ENCODE measurements around the gene SPG11.
A peak's percentile ranks its signal among the peaks of the same experiment; 100 is the strongest.
"Not testable (repeated sequence)": the region's sequence is repeated elsewhere in the genome, so short reads cannot be mapped to it uniquely, and the experiment has no call there.

The SPG11 gene

GRCh38 chr15:44710236-44711095 is 47.0 kb upstream of the SPG11 start:
- TF ChIP-seq, protein P1, sequence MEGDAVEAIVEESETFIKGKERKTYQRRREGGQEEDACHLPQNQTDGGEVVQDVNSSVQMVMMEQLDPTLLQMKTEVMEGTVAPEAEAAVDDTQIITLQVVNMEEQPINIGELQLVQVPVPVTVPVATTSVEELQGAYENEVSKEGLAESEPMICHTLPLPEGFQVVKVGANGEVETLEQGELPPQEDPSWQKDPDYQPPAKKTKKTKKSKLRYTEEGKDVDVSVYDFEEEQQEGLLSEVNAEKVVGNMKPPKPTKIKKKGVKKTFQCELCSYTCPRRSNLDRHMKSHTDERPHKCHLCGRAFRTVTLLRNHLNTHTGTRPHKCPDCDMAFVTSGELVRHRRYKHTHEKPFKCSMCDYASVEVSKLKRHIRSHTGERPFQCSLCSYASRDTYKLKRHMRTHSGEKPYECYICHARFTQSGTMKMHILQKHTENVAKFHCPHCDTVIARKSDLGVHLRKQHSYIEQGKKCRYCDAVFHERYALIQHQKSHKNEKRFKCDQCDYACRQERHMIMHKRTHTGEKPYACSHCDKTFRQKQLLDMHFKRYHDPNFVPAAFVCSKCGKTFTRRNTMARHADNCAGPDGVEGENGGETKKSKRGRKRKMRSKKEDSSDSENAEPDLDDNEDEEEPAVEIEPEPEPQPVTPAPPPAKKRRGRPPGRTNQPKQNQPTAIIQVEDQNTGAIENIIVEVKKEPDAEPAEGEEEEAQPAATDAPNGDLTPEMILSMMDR (IDR thresholded peaks at IDR 0.05; ENCODE audit: insufficient read depth, low read length, missing control alignments), result peak; percentile 40
- H3K4me3 ChIP-seq (ENCODE audit: low read depth, low read length), result peak overlapping the region; percentile 99
- no peak for DNase-seq (ENCODE audit: low read depth, low spot score)
- POLR2A ChIA-PET, result interaction anchor here (1.0 to 4.4 kb wide), 10 partner anchors 11 to 51 kb away, joined by 3 to 73 read pairs (median 4); partner anchors contain the start of gene SPG11
- CTCF ChIA-PET, result interaction anchor here (0.6 to 6.8 kb wide), 9 partner anchors 11 to 131 kb away, joined by 3 to 85 read pairs (median 4); partner anchors contain the start of genes SPG11 and TRIM69

DNA sequence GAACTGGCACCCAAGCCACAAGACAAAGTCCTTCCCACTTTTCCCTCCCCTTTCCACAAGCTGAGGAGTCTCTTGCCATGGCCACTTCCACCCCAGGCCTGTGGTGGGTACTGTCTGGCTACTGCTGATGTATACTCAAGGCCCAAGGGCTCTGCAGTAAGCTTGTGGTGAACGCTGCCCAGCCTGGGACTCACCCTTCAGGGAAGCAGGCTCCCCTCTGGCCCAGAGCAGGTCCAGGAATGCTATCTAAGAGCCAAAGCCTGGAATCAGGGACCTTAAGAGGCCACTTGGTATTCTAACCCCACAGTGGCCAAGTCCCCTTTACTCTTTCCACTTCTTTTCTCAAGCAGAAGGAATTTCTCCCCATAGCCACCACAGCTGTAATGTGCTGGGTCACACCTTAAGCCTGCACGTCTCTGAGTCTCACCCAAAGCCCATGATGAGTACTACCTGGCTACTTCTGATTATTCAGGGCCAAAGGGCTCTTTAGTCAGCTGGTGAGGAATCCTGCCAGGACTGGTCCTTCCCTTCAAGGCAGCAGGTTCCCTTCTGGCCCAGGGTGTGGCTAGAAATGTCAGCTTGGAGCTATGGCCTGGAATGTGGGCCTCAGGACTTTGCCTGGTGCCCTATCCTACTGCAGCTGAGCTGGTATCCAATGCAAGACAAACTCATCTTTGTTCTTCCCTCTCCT is 43.6 kb upstream of the SPG11 start:
- no peak overlapping the region for H3K4me3 ChIP-seq (ENCODE audit: low read depth, low read length)
- DNase-seq (ENCODE audit: low read depth, low spot score), result no peak
- CTCF ChIA-PET, result interaction anchor here (1.1 to 1.2 kb wide), 2 partner anchors 33 to 44 kb away, joined by 3 to 4 read pairs; partner anchors contain the start of gene SPG11
- TF ChIP-seq, protein P1 (IDR thresholded peaks at IDR 0.05; ENCODE audit: insufficient read depth, low read length, missing control alignments), result no peak
- POLR2A ChIA-PET, result no interaction called here

- POLR2A ChIA-PET, result no interaction called here
- no peak overlapping the region for H3K4me3 ChIP-seq (ENCODE audit: low read depth, low read length)
- TF ChIP-seq, protein P1 (IDR thresholded peaks at IDR 0.05; ENCODE audit: insufficient read depth, low read length, missing control alignments), result no peak
- CTCF ChIA-PET, result interaction anchor here (0.9 to 1.2 kb wide), 3 partner anchors 31 to 42 kb away, joined by 3 read pairs; no protein-coding TSS in a partner anchor
- DNase-seq (ENCODE audit: low read depth, low spot score), result no peak
These were observed 42.9 kb upstream of the SPG11 start for GRCh38 chr15:44706401-44706800.

DNA sequence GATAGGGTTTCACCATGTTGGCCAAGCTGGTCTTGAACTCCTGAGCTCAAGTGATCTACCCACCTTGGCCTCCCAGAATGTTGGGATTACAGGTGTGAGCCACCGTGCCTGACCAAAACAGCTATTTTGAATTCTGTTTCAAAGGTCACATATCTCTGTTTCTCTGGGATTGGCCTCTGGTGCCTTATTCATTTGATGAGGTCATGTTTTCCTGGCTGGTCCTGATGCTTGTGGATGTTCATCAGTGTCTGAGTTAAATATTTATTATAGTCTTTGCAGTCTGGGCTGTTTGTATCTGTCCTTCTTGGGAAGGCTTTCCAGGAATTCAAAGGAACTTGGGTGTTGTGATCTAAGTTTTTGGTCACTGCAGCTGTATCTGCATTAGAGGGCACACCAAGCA is 42.5 kb upstream of the SPG11 start:
- ChIA-PET CTCF (interaction anchor here (0.9 to 1.3 kb wide), 4 partner anchors 30 to 42 kb away, joined by 3 to 4 read pairs (median 3); partner anchors contain the start of gene TRIM69), POLR2A (no interaction called here)
- TF ChIP-seq, protein P1 (IDR thresholded peaks at IDR 0.05; ENCODE audit: insufficient read depth, low read length, missing control alignments), result no peak
- no peak for DNase-seq (ENCODE audit: low read depth, low spot score)
- H3K4me3 ChIP-seq (ENCODE audit: low read depth, low read length), result no peak overlapping the region

DNA sequence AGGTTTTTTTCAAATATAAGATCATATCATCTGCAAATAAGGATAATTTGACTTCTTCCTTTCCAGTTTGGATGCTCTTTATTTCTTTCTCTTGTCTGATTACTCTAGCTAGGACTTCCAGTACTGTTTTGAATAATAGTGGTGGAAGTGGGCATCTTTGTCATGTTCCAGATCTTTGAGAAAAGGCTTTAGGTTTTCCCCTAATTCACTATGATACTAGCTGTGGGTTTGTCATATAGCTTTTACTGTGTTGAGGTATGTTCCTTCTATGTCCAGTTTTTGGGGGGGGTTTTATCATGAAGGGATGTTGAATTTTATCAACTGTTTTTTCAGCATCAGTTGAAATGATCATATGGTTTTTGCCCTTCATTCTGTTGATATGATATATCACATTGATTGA is 37.2 kb upstream of the SPG11 start:
- DNase-seq (ENCODE audit: low read depth, low spot score); POLR2A ChIA-PET; H3K4me3 ChIP-seq (ENCODE audit: low read depth, low read length); CTCF ChIA-PET: not testable (repeated sequence)

GRCh38 chr15:44698641-44699040 is 35.2 kb upstream of the SPG11 start:
- POLR2A ChIA-PET, result no interaction called here
- no peak overlapping the region for H3K4me3 ChIP-seq (ENCODE audit: low read depth, low read length)
- DNase-seq (ENCODE audit: low read depth, low spot score), result no peak
- CTCF ChIA-PET, result interaction anchor here (1.1 kb wide), 1 partner anchor 12 kb away, joined by 3 read pairs; the partner anchor contains the start of gene PATL2
- TF ChIP-seq, protein P1 (IDR thresholded peaks at IDR 0.05; ENCODE audit: insufficient read depth, low read length, missing control alignments), result no peak

All from AG04449 (cell line).